MM.1S (cell line): ENCODE results near the gene PBX3.

ENCODE experiments used
- CTCF ChIP-seq: fragments of 300-600 bp; sonication (generic); IDR thresholded peaks from 2 replicates; pipeline ENCODE4 v1.5.1; 2016; ENCODE audit warnings: antibody characterized with exemption, low read length, mixed read lengths
- EZH2 ChIP-seq: fragments of 300-600 bp; sonication (generic); optimal IDR thresholded peaks from 2 replicates; pipeline ENCODE3; 2017; ENCODE audit warnings: low read depth, mild to moderate bottlenecking, antibody characterized with exemption, low read length, mixed read lengths

DNA sequence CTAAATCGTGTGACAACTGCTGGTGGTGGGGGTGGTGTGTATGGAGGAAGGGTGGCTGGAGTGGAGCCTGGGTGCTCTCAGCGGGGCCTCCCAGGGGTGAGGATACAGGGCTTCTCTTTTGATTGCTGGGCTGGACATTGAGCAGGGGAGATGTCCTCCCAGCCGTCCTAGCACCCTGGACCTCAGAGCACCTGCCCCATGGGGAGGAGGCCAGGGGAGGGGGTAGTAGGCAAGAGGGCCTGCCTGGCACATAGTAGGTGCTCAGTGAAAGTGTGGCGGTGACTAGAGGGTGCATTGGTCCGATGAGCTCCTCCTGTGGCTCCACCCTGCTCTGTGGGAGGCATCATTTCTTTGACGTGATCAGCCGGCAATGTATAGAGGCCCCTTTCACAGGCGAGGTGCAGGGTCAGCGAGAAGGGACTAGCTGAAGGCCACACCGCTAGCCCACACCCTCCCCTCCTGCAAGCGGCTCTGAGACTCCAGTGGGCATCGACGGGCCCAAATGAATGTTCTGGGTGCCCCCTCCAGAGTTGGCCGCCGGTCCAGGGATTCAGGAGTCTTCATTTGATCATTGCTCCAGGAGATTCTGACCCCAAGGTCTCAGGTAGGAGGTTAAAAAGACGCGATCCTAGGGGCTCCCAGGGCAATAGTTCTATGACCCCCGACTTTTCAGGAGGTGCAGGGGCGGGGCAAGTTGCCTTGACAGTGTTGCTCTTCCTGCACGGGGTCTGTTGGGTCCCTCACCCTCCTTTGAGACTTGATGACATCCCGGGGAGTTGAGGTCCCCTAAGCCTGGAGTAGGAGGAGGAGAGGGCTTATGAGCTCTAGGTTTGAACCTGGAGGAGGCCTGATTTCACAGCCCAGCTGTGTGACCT, 255.5 kb downstream of the PBX3 start:
- TF ChIP-seq CTCF: no peak
- no peak for TF ChIP-seq EZH2
